Pancreas (tissue), 10 donors: ENCODE data around the gene USP33. TPM values are rescaled to one million over a fixed set of nuclear protein-coding genes. Genes with fewer than 3 reads are reported as not detected.
A peak's percentile ranks its signal among the peaks of the same experiment; 100 is the strongest.

Experiments
- ATAC-seq, 4 donors: fragments of 200-7000 bp; cut with Tn5 transposase; one replicate each; pipeline versions ENCODE4 v1.8.0 to v1.9.1; 2020; ENCODE audit warnings: mild to moderate bottlenecking in 4 of 4, moderate library complexity in 4 of 4
- DNase-seq, 6 donors: peaks; one replicate each; pipeline ENCODE4 v3.0.0-alpha.2; 2020
- FAIRE-seq: peaks from 2 replicates; lab custom pipeline; 2012; peaks lifted over from hg19 to GRCh38; lab: Jason Lieb, UNC
- H3K27ac ChIP-seq, 4 donors: fragments of 200-600 bp; sonication (generic); 1 replicate in 3 of 4; 2 replicates in 1 of 4; pipeline versions ENCODE4 v1.5.0 to v1.8.0; 2020
- H3K27me3 ChIP-seq, 4 donors: fragments of 200-600 bp; one replicate each; pipeline ENCODE4 v1.8.0; 2021
- H3K36me3 ChIP-seq, 3 donors: fragments of 200-600 bp; sonication (generic) in 1 of 3; one replicate each; pipeline versions ENCODE4 v1.5.0 to v1.8.0; 2020 to 2021
- H3K4me1 ChIP-seq, 3 donors: fragments of 200-600 bp; one replicate each; pipeline ENCODE4 v1.8.0; 2021
- H3K4me3 ChIP-seq, 4 donors: fragments of 200-600 bp; sonication (generic) in 2 of 4; one replicate each; pipeline versions ENCODE4 v1.5.0 to v1.8.0; 2020 to 2021
- H3K9me3 ChIP-seq, 4 donors: fragments of 200-600 bp; one replicate each; pipeline ENCODE4 v1.8.0; 2021
- CTCF ChIP-seq, 4 donors: fragments of 200-600 bp; sonication (generic) in 3 of 4; IDR thresholded peaks; one replicate each; pipeline versions ENCODE4 v1.5.0 to v1.8.0; 2021; ENCODE audit warnings: antibody characterized with exemption in 4 of 4
- WGBS, 2 donors: extraction: QIAGEN DNeasy Blood & Tissue Kit; methylation state at CpG; one replicate each; pipeline ENCODE4 v1.1.7; 2013; 5-methylcytosine and 5-hydroxymethylcytosine counted together
- intact Hi-C, 3 donors: fragments of 100-400 bp; cut with DNase I; formaldehyde crosslinking; loops; one replicate each; pipeline versions ENCODE4 v1.11.1 to v1.14.2; 2022
- polyA plus RNA-seq, 2 donors: library from polyadenylated mRNA; stranded (reverse); fragments of 200-250 nt; gene quantifications; one replicate each; pipeline ENCODE4 v1.2.3, GENCODE V29; 2013
- total RNA-seq, 6 donors: library from RNA; stranded (reverse); fragmentation: NEBNext Ultra II Directional in 4 of 6; extraction: Animal tissue kit (Norgen Biotek cat#: 25700) in 4 of 6; gene quantifications; one replicate each; pipeline versions ENCODE4 v1.2.1 to v1.2.4, GENCODE V29; 2021 to 2023
- donor health status: healthy with polysubstance abuse.
- donor health status: DM: no; HTN: no; CAD: no; lungs with moderate emphysema.
- donor health status: DM: no; HTN: no; CAD: no.
- donor health status: control.
- donor health status: control.
- donor health status: Bipolar disorder and iron deficiency.
- donor health status: DM: yes; HTN: yes; CAD: no.
- donor health status: DM: no; HTN: no; CAD: no.
- donor health status: DM: no; HTN: no; CAD: no.
- donor health status: DM: yes; HTN: yes; CAD: no.

Gene USP33
- total and polyA plus RNA-seq, 8 donors: 13.7 to 35.5 (median 22.0) TPM

DNA sequence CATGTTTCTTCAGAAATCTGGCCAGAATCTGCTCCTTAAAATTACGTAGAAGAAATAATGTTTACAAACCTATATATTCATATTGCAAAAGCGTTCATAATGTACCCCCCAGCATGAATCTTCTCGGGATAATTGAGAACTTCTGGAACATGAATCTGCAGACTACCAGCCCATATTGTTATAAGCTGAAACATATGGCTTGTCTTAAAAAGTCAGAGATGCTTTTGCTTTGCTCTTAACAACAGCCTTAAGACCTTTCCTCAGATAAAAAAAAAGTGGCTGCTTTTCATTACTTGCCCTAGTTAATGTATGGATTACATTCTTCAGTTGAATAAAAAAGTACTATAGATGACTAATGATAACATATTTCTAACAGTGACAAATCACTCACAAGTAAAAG, 62.2 kb downstream of the USP33 start:
- FAIRE-seq (no peak), DNase-seq (no peak), ATAC-seq (no peak)
- H3K27ac ChIP-seq: no peak overlapping the region
- TF ChIP-seq CTCF (IDR thresholded peaks at IDR 0.05): no peak
- H3K9me3 ChIP-seq: no peaks in the 10 kb centered on the region
- no peaks in the 10 kb centered on the region for H3K4me1 ChIP-seq
- intact Hi-C loops: no loop called here
- WGBS, 2 donors: 92 to 94% methylated on average over 3 of the region's 3 CpGs
- no peak overlapping the region for H3K4me3 ChIP-seq
- no peaks in the 10 kb centered on the region for H3K27me3 ChIP-seq
- peaks cover 0 to 18% (median 3%) of the 10 kb centered on the region in 3 donors for H3K36me3 ChIP-seq

GRCh38 chr1:77688939-77689338, 70.7 kb downstream of the USP33 start:
- Histone ChIP-seq H3K36me3 (no peaks in the 10 kb centered on the region), H3K4me1 (peaks cover 4 to 5% (median 5%) of the 10 kb centered on the region in 3 donors), H3K27me3 (no peaks in the 10 kb centered on the region), H3K27ac (no peak overlapping the region), H3K9me3 (no peaks in the 10 kb centered on the region), H3K4me3 (no peak overlapping the region)
- DNase-seq (no peak), FAIRE-seq (no peak), ATAC-seq (no peak)
- intact Hi-C loops: no loop called here
- 92 to 94% methylated on average over 3 of the region's 3 CpGs for WGBS, 2 donors
- no peak for TF ChIP-seq CTCF (IDR thresholded peaks at IDR 0.05)

DNA sequence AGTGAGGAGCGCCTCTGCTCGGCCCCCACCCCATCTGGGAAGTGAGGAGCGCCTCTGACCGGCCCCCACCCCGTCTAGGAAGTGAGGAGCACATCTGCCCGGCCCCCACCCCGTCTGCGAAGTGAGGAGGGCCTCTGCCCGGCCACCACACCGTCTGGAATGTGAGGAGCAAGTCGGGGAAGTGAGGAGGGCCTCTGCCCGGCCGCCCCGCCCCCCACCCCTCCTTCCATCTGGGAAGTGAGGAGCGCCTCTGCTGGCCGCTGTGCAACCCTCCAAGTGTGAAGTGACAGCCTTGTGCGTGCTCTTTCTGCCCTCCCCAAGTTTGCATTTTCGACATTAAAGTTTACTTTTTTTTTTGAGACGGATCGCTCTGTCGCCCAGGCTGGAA, 72.1 kb downstream of the USP33 start:
- H3K9me3 ChIP-seq: no peaks in the 10 kb centered on the region
- peaks cover 6 to 8% (median 7%) of the 10 kb centered on the region in 3 donors for H3K4me1 ChIP-seq
- H3K27me3 ChIP-seq: no peaks in the 10 kb centered on the region
- 36 to 39% methylated on average over 21 of the region's 21 CpGs for WGBS, 2 donors
- no peaks in the 10 kb centered on the region for H3K36me3 ChIP-seq
- no peak overlapping the region for H3K27ac ChIP-seq
- no peak for TF ChIP-seq CTCF (IDR thresholded peaks at IDR 0.05)
- peak overlapping the region in 2 of 4 donors; percentile 23 to 35 for H3K4me3 ChIP-seq
- DNase-seq (peak in 4 of 6 donors; percentile 26 to 61 (median 46)), FAIRE-seq (no peak), ATAC-seq (no peak)
- intact Hi-C loops: no loop called here

DNA sequence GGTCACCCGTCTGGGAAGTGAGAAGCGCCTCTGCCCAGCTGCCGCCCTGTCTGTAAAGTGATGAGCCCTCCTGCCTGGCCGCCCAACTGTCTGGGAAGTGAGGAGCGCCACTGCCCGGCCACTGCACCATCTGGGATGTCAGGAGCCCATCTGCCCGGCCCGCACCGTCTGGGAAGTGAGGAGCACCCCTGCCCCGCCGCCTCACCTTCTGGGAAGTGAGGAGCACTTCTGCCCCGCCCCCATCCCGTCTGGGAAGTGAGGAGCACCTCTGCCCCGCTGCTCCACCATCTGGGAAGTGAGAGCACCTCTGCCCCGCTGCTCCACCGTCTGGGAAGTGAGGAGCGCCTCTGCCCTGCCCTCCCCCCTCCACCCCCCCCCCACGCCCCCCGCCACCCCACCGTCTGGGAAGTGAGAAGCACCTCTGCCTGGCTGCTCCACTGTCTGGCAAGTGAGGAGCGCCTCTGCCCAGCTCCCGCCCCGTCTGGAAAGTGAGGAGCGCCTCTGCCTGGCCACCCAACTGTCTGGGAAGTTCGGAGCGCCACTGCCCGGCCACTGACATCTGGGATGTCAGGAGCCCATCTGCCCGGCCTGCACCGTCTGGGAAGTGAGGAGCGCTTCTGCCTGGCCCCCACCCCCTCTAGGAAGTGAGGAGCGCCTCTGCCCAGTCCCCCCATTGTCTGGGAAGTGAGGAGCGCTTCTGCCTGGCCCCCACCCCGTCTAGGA, 72.7 kb downstream of the USP33 start:
- Histone ChIP-seq H3K9me3 (no peaks in the 10 kb centered on the region), H3K4me3 (no peak overlapping the region), H3K27me3 (no peaks in the 10 kb centered on the region), H3K4me1 (peaks cover 6 to 8% (median 7%) of the 10 kb centered on the region in 3 donors), H3K27ac (no peak overlapping the region), H3K36me3 (no peaks in the 10 kb centered on the region)
- ATAC-seq: no peak
- WGBS, 2 donors: 89 to 91% methylated on average over 26 to 31 of the region's 33 CpGs
- intact Hi-C loops: no loop called here
- no peak for TF ChIP-seq CTCF (IDR thresholded peaks at IDR 0.05)
- peak in 2 of 6 donors; percentile 30 to 77 for DNase-seq
- no peak for FAIRE-seq
